HG03565 (cell line): ENCODE results near the gene SPATA9.

Experiments
- ATAC-seq: cut with Tn5 transposase; IDR thresholded peaks from one replicate; pipeline ENCODE4 v1.9.1; 2021; ENCODE audit warnings: mild to moderate bottlenecking, moderate library complexity; ENCODE audit not compliant: unreplicated experiment

Gene SPATA9, protein sequence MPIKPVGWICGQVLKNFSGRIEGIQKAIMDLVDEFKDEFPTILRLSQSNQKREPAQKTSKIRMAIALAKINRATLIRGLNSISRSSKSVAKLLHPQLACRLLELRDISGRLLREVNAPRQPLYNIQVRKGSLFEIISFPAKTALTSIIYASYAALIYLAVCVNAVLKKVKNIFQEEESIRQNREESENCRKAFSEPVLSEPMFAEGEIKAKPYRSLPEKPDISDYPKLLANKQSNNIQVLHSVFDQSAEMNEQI

GRCh38 chr5:95682891-95683290, at the start of gene SPATA9:
TSS of gene SPATA9 (minus strand) at chr5:95682991. CDS start at chr5:95682854, 137 bp downstream.
- no peak for ATAC-seq

DNA sequence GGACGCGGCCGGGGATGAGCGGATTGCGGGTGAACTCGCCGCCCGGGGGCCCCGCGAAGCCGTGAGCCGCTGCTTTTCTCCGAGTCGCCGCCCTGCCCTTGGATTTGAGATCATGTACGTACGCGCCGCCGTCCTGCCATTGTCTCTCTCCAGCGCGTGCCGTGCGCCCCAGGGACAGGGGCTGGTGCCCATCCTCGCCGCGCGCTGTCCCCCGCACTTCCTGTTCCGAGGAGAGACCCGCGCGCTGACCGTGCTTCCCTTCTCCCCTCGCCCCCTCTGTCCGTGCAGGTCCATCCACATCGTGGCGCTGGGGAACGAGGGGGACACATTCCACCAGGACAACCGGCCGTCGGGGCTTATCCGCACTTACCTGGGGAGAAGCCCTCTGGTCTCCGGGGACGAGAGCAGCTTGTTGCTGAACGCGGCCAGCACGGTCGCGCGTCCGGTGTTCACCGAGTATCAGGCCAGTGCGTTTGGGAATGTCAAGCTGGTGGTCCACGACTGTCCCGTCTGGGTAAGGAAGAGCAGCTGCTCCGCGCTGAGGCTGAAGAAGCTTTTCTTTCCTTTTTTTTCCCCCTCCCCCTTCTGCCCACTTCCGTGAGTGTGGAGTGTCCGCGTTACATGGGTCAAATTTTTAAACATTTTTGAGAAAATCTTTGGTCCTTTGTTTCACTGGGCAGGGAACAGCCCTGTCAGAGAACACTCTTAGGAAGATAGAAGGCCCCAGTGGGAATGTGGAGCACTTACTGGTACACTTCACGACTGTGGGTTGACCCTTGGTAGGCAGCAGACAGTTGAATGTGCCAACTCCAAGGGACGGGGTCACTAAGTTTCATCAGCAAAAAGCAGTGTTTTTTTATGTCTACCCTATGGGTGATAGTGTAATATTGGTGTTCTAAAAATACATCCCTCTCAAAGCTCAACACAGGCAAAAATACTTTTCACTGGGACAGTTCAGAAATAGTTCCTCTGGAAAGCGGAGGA, 49.1 kb upstream of the SPATA9 start:
- ATAC-seq, result peak; percentile 5

DNA sequence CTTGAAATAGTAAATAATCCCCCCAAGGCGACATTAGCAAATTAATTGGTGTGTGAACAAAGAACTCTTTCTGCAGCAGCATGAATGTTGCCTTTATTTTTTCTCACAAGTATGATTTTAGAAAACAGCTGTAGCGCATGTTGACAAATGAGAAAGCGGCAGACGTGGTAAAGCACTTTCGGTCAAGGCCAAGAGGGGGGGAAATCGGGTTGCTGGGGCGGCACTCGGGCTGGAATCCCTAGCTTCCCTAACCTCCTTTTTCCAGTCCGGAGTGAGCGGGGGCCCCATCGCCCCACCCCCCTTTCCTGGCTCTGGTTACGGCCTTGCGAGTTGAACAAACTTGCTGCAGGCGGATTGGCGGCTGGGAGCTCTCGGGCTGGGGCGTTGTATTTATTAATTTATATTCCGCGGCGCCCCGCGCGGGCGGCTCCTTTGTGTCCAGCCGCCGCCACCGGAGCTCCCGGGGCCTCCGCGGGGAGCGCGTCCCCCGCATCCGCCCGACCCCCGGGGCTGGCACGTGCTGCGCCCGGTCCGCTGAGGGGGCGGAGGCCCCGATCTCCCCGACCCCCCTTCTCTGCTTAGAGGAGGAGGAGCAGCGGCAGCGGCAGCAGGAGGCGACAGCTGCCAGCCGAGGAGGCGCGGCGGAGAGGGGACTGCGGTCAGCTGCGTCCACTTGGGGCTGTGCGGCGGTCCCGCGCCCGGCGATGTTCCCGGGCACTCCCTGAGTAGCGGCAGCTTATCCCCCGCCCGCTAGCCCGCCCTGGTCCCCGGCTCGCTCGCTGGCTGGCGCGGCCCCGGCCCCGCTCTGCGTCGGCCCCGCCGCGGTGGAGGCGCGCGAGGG, 48.2 kb upstream of the SPATA9 start, which contains the start of gene RHOBTB3:
Gene RHOBTB3, plus strand, starts transcription at position 607 of the 841 bp plus-strand sequence. CDS start 347 bp downstream, outside the sequence.
- peak; percentile 32 for ATAC-seq

DNA sequence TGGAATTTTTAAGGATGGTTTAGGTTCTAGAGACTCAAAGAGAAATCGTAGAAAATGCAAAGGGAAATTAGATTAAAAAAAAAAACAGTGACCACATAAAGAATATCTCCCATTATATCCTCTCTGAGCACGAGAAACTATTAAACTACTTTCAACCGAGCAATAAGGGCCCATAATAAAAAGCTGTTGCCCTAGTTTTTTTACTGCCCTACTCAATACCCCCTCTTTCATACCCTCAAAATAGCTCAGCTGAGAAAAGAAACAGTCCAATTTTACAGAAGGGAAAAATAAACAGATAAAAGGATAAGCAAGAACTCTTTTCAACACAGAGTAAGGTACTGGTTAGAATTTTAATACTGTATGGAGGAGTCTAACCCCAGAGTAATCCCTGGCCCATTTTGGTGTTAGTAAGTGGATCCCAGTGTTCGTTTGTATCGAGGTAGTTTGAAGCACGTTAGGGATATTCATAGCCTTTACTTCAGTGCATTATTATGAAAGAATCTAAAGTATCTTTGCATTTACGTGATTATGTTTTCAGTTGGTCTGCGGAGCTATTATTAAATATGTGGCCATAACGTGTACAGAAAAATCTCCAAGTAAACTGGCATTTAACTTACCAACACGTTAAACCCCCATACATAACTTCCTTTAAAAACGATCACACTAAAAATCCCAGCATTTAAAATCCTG, 47.4 kb upstream of the SPATA9 start:
- no peak for ATAC-seq

DNA sequence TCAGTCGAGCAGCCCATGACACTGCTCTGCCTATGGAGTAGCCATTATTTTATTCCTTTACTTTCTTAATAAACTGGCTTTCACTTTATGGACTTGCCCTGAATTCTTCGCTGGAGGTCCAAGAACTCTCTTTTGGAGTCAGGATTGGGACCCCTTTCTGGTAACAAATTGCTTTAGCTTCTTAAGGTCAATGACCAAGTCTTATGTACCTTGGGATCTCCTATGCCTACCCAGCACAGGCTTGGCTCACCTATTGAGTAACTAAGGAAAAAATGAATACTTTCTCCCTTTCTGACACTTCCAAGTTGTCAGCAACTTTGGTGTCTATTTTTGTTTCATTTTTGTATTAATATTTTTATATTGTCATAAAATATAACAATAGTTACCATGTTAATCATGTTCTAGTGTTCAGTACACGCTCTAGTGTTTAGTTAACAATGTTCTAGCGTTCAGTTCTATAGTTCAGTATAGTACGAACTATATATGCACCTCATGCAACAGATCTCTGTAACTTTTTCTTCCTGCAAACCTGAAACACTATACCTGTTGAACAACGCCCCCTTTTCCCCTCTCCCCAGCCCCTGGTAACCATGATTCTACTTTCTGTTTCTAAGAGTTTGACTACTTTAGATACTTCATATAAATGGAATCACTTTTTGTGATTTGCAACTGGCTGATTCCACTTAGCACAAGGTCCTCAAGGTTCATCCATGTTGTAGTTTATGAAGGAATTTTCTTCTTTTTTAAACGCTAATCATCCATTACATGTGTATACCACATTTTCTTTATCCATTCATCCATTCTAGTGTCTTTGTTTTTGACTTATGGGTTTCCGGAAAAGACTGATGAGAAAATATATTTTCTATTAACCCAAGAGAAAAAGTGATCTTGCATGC, 46.6 kb upstream of the SPATA9 start:
- no peak for ATAC-seq

DNA sequence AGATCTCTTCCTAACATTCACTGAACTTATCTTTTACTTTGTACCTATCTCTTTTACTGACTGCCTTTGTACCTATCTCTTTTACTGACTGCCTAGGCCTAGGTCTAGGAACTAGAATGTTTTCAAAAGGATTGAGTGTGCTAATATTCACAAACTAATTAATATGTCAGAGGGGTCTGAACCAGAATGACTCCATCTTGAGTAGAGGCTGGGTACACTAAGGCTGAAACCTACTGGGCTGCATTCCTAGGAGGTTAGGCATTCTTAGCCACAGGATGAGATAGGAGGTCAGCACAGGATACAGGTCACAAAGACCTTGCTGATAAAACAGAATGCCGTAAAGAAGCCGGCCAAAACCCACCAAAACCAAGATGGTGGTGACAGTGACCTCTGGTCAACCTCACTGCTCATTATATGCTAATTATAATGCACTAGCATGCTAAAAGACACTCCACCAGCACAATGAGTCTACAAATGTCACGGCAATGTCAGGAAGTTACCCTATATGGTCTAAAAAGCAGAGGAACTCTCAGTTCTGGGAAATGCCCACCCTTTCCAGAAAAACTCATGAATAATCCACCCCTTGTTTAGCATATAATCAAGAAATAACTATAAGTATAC, 45.8 kb upstream of the SPATA9 start:
- no peak for ATAC-seq

DNA sequence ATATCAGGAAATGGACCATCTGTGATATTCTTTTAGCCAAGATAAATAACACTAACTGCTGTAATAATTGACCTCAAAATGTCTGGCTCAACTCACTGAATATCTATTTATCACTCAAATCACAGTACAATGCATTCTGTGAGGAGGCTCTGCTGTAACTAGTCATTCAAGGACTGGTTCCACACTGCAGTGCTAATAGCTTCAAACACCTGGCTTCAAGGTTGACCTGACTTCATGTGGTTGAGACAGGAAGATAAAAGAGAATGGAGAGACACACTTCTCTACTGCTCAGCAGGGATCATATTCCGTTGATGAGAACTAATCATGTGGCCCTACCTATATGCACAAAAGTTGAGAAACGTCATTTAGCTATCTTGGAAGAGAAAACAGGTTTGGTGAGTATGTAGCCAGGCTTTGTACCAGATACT, 45.0 kb upstream of the SPATA9 start:
- no peak for ATAC-seq

DNA sequence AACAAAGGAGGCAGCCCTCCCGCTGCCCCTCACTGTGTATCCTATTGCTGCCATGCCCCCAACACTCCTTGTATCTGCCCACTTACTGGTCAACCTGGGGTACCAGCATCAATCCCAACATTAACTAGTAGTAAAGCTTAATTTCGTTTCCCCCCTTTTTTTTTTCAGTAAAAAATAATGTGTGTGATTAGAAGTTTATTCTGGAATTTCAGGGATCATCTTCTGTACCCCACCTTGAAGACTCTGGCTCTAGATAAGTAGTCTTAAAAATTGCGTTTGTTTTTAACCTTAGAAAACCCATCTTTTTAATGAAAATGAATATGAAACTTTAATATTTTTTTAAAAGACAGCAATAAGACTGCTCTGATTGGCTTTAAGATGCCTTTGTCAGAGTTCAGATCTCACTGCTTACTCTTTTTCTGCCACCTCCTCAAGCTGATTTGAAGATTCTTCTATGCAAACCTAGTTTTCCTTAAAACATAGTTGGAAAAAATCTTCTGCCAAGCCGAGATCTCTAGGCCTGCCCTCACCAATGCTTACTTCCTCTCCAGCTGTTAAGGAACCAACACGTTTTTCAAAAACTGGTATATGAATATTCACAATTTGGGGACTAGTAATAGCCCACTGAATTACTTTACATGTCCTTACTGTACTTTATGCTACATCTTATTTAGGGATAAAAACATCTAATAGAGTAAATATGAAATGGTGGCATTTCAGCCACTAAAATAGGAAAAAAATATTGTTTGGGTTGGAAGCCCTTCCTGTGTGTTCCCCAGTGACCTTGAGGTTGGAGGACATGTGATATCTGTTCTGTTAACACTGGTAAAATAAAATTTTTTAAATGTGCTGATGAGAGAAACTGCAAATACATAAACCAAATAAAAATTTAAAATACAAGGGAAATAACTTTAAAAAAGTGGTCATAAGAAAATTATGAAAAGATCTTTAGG, 44.3 kb upstream of the SPATA9 start:
- no peak for ATAC-seq

- no peak for ATAC-seq
Measured at GRCh38 chr5:95725937-95726810, 43.4 kb upstream of the SPATA9 start.

- no peak for ATAC-seq
Measured at GRCh38 chr5:95725071-95725820, 42.5 kb upstream of the SPATA9 start.

GRCh38 chr5:95723632-95724369, 41.0 kb upstream of the SPATA9 start:
- no peak for ATAC-seq

GRCh38 chr5:95721582-95722295, 38.9 kb upstream of the SPATA9 start:
- ATAC-seq, result no peak

DNA sequence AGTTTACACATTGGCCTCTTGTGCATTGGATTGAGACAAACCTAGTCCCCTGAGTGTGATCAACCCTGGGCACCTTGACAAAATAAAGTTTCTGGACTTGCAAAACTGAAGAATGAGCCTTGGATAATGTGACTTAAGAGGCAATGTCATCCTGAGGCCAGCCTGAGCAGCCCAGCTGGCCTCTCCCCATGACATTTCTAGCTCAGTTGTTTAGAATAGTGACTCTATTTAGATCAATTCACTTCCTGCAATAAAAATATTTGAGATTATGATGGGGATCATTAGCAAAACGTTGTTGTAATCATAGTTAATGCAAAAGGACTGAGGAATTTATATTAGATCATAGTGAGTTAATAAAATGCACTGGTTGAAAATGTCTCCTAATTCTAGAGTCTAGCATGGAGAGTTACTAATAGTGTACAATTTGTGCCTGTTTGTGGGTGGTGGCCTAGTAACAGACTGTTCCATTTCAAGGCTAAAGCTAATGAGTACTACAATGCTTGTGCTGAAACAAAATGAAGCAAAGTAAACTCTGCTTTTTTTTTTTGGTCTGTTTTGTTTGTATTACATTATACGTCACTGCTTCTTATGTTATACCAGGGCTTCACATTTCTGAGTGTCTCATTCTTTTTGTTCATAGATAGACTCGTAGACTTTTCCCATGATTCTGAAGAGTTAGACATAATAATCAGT, 37.4 kb upstream of the SPATA9 start:
- no peak for ATAC-seq

- ATAC-seq, result no peak
Measured at GRCh38 chr5:95718738-95719137, 35.9 kb upstream of the SPATA9 start.
